ENCODE data around the gene HDAC10. TPM values are rescaled to one million over a fixed set of nuclear protein-coding genes. Genes with fewer than 3 reads are reported as not detected.

The HDAC10 gene
- total RNA-seq, 4 donors from 2014 or later: 57.3 to 165 (median 119) TPM

- no peak for DNase-seq
- Histone ChIP-seq H3K27me3 (no peaks in the 10 kb centered on the region), H3K27ac (no peak overlapping the region), H3K4me1 (peaks cover 9 to 27% (median 23%) of the 10 kb centered on the region in 4 donors), H3K4me3 (no peak overlapping the region), H3K9me3 (no peaks in the 10 kb centered on the region), H3K36me3 (peaks cover 0 to 3% (median 0%) of the 10 kb centered on the region in 3 donors)
- TF ChIP-seq, protein P1, sequence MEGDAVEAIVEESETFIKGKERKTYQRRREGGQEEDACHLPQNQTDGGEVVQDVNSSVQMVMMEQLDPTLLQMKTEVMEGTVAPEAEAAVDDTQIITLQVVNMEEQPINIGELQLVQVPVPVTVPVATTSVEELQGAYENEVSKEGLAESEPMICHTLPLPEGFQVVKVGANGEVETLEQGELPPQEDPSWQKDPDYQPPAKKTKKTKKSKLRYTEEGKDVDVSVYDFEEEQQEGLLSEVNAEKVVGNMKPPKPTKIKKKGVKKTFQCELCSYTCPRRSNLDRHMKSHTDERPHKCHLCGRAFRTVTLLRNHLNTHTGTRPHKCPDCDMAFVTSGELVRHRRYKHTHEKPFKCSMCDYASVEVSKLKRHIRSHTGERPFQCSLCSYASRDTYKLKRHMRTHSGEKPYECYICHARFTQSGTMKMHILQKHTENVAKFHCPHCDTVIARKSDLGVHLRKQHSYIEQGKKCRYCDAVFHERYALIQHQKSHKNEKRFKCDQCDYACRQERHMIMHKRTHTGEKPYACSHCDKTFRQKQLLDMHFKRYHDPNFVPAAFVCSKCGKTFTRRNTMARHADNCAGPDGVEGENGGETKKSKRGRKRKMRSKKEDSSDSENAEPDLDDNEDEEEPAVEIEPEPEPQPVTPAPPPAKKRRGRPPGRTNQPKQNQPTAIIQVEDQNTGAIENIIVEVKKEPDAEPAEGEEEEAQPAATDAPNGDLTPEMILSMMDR (IDR thresholded peaks at IDR 0.05): no peak
Measured at GRCh38 chr22:50253941-50254340, 2.9 kb upstream of the HDAC10 start.

DNA sequence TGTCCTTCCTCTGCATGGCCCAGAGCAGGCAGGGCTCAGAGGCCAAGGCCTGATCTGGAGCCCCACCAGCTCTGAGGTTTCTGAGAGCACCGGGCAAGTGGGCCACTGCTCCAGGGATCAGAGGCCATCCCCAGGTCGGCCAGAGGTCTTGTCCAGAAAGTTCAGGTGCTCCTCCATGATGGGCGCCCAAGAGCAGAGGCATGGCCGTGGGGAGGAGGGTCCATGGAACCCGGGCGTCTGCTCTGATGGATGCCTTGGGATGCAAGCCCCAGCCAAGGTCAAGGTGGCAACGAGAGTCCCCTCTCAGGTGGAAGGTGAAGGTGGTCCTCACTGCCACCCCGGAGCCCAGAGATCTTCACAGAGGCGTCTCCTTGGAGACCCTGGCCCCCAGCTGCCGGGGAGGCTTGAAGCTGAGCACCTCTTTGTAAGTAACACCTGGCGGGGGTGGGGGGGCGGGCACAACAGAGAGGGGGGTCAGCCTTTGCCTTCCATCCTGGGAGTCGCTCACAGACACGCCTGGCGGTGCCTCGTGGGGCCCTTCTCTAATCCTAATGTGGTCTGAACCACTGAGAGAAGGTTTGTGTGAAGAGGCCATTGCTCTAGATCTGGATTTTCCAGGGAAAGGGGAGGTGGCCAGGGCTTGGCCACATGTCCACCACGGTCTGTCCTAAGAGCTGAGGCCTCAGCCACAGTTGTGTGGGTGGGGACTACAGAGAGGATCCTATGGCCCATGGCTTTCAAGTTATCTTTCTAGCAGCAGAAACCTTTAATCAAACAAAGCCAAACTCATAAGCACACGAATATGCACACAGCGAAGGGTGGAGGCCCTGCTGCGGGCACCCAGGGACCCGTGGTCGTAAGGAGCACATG is 2.2 kb upstream of the HDAC10 start:
- no peak for DNase-seq
- no peak for TF ChIP-seq POLR2A (IDR thresholded peaks at IDR 0.05)
- TF ChIP-seq, protein P1 (IDR thresholded peaks at IDR 0.05): no peak
- no peaks in the 10 kb centered on the region for H3K9me3 ChIP-seq
- no peak overlapping the region for H3K27ac ChIP-seq
- H3K4me1 ChIP-seq: peaks cover 9 to 33% (median 24%) of the 10 kb centered on the region in 4 donors
- peaks cover 0 to 3% (median 0%) of the 10 kb centered on the region in 3 donors for H3K36me3 ChIP-seq
- no peak overlapping the region for H3K4me3 ChIP-seq
- H3K27me3 ChIP-seq: no peaks in the 10 kb centered on the region

GRCh38 chr22:50252082-50253045 is 1.3 kb upstream of the HDAC10 start:
- peak overlapping the region; percentile 58 to 87 (median 71) for H3K4me3 ChIP-seq

DNA sequence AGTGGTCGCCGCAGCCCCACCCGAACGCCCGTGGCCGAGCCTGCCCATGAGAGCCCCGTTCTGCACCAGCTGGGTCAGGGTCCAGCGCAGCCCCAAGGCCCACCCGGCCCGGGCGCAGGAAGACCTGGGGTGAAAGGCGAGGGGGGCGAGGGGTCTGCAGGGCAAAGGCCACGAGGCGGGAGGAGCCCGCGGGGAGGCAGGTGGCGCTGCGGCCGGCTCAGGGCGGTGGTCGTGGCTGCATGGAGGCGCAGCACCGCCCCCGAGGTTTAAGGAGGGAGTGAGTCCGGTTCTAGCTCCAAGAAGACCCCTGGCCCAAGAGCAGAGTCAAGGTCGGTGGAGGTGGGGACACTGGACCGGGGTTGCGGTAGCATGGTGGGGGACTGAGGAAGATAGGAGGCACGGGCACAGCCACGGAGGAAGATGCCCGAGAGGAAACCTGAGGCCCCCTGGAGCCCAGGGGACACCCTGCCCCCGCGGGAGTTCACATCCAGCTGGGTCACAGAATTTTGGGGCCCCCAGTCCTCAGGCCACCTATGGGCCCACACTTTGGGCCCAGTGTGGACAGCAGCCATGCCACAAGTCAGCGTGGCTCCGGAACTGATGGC is 514 bp upstream of the HDAC10 start:
- H3K36me3 ChIP-seq: peaks cover 0 to 6% (median 0%) of the 10 kb centered on the region in 3 donors
- no peaks in the 10 kb centered on the region for H3K9me3 ChIP-seq
- TF ChIP-seq, protein P1 (IDR thresholded peaks at IDR 0.05): no peak
- TF ChIP-seq POLR2A (IDR thresholded peaks at IDR 0.05): no peak
- peak overlapping the region; percentile 58 to 87 (median 71) for H3K4me3 ChIP-seq
- no peak for DNase-seq
- no peaks in the 10 kb centered on the region for H3K27me3 ChIP-seq
- peaks cover 9 to 46% (median 27%) of the 10 kb centered on the region in 4 donors for H3K4me1 ChIP-seq
- H3K27ac ChIP-seq: peak overlapping the region; percentile 56 to 82 (median 70)

More at GRCh38 chr22:50252082-50253045, 1.3 kb upstream of the HDAC10 start:
- Histone ChIP-seq H3K9me3 (no peaks in the 10 kb centered on the region), H3K27me3 (no peaks in the 10 kb centered on the region), H3K4me1 (peaks cover 9 to 43% (median 27%) of the 10 kb centered on the region in 4 donors), H3K36me3 (peaks cover 0 to 3% (median 0%) of the 10 kb centered on the region in 3 donors), H3K27ac (peak overlapping the region; percentile 56 to 82 (median 70))
- TF ChIP-seq, protein P1 (IDR thresholded peaks at IDR 0.05): peak; percentile 63 to 79 (median 72)
- TF ChIP-seq POLR2A (IDR thresholded peaks at IDR 0.05): no peak
- DNase-seq: peak; percentile 83 to 93 (median 84)

- peaks cover 0 to 13% (median 0%) of the 10 kb centered on the region in 3 donors for H3K36me3 ChIP-seq
- TF ChIP-seq POLR2A (IDR thresholded peaks at IDR 0.05): no peak
- TF ChIP-seq, protein P1 (IDR thresholded peaks at IDR 0.05): no peak
- peaks cover 9 to 58% (median 35%) of the 10 kb centered on the region in 4 donors for H3K4me1 ChIP-seq
- no peaks in the 10 kb centered on the region for H3K27me3 ChIP-seq
- no peak for DNase-seq
- H3K27ac ChIP-seq: peak overlapping the region in 2 of 4 donors; percentile 70 to 82
- peak overlapping the region; percentile 58 to 87 (median 71) for H3K4me3 ChIP-seq
- no peaks in the 10 kb centered on the region for H3K9me3 ChIP-seq
Measured at GRCh38 chr22:50250249-50250554, 863 bp downstream of the HDAC10 start.
